Keratinocyte (primary cell): ENCODE results near the gene BLMH. TPM values are rescaled to one million over a fixed set of nuclear protein-coding genes. Genes with fewer than 3 reads are reported as not detected.

Experiments used
- DNase-seq: peaks from one replicate; pipeline ENCODE4 v3.0.0-alpha.2; 2011; ENCODE audit warnings: low read depth, missing footprints, low spot score
- FAIRE-seq: peaks from 2 replicates; lab custom pipeline; 2011; peaks lifted over from hg19 to GRCh38; lab: Jason Lieb, UNC
- H2AFZ ChIP-seq: 2 replicates; pipeline ENCODE4 v1.6.0; 2012; ENCODE audit warnings: low read length, control low read depth, inconsistent platforms; ENCODE audit not compliant: control insufficient read depth
- H3K27ac ChIP-seq: 2 replicates; pipeline ENCODE4 v1.5.1; 2011; ENCODE audit warnings: low read length; ENCODE audit not compliant: control insufficient read depth, insufficient read depth
- H3K27me3 ChIP-seq: 3 replicates; pipeline ENCODE4 v1.6.0; 2011; ENCODE audit warnings: low read length; ENCODE audit not compliant: control insufficient read depth, insufficient read depth; ENCODE audit errors: extremely low read depth
- H3K36me3 ChIP-seq, 2 experiments: 2 replicates in 1 of 2; 3 replicates in 1 of 2; pipeline ENCODE4 v1.5.1; 2011; ENCODE audit warnings: low read length in 2 of 2, mild to moderate bottlenecking in 1 of 2; ENCODE audit not compliant: control insufficient read depth in 2 of 2, insufficient read depth in 2 of 2; ENCODE audit errors: extremely low read depth in 1 of 2
- H3K4me1 ChIP-seq: 3 replicates; pipeline ENCODE4 v1.5.1; 2011; ENCODE audit warnings: low read length; ENCODE audit not compliant: control insufficient read depth, insufficient read depth; ENCODE audit errors: extremely low read depth
- H3K4me2 ChIP-seq: 3 replicates; pipeline ENCODE4 v1.6.0; 2011; ENCODE audit warnings: low read depth, low read length; ENCODE audit not compliant: control insufficient read depth, insufficient read depth; ENCODE audit errors: extremely low read depth
- H3K4me3 ChIP-seq, 3 experiments: fragments of 200-600 bp in 1 of 3; sonication (generic) in 1 of 3; 2 replicates in 2 of 3; 3 replicates in 1 of 3; pipeline ENCODE4 v1.5.1; 2011 to 2016; ENCODE audit warnings: low read length in 3 of 3, mild to moderate bottlenecking in 3 of 3, control low read depth in 2 of 3, inconsistent platforms in 1 of 3, low read depth in 1 of 3, mixed read lengths in 1 of 3, mixed run types in 1 of 3, moderate library complexity in 1 of 3; ENCODE audit not compliant: control insufficient read depth in 2 of 3, insufficient read depth in 2 of 3; ENCODE audit errors: extremely low read depth in 1 of 3
- H3K79me2 ChIP-seq: 2 replicates; pipeline ENCODE4 v1.6.0; 2012; ENCODE audit warnings: low read length; ENCODE audit not compliant: control insufficient read depth, insufficient read depth
- H3K9ac ChIP-seq: 3 replicates; pipeline ENCODE4 v1.6.0; 2011; ENCODE audit warnings: low read length; ENCODE audit not compliant: control insufficient read depth, insufficient read depth; ENCODE audit errors: extremely low read depth
- H3K9me1 ChIP-seq: 3 replicates; pipeline ENCODE4 v1.6.0; 2011; ENCODE audit warnings: low read length; ENCODE audit not compliant: control insufficient read depth, insufficient read depth; ENCODE audit errors: extremely low read depth
- H3K9me3 ChIP-seq: 2 replicates; pipeline ENCODE4 v1.5.1; 2012; ENCODE audit warnings: low read depth, low read length; ENCODE audit not compliant: control insufficient read depth
- H4K20me1 ChIP-seq: 3 replicates; pipeline ENCODE4 v1.6.0; 2011; ENCODE audit warnings: low read length; ENCODE audit not compliant: control insufficient read depth, insufficient read depth; ENCODE audit errors: extremely low read depth
- CTCF ChIP-seq, 3 experiments: IDR thresholded peaks in 1 of 3; conservative IDR thresholded peaks in 1 of 3; optimal IDR thresholded peaks in 1 of 3; 2 replicates in 2 of 3; 3 replicates in 1 of 3; pipeline versions ENCODE3 to v1.5.1; 2011; ENCODE audit warnings: low read length in 3 of 3, mild to moderate bottlenecking in 3 of 3, moderate library complexity in 2 of 3, control low read depth in 1 of 3, inconsistent platforms in 1 of 3; ENCODE audit not compliant: insufficient read depth in 2 of 3; ENCODE audit errors: extremely low read depth in 1 of 3
- EZH2 ChIP-seq: IDR thresholded peaks from one replicate; pipeline ENCODE4 v1.6.1; 2012; ENCODE audit warnings: inconsistent platforms, mild to moderate bottlenecking, low read length, moderate library complexity
- dilution Hi-C: fragments of 300-500 bp; cut with MboI; formaldehyde crosslinking; loops from one replicate; pipeline ENCODE4 v1.7.0; 2020; ENCODE audit warnings: low sequenced_read_pairs; ENCODE audit not compliant: extremely low pct_ligation_motif_present
- polyA plus RNA-seq, 5 experiments: library from polyadenylated mRNA; depleted of rRNA in 3 of 5; stranded (reverse) in 3 of 5; stranded (forward) in 1 of 5; unstranded in 1 of 5; fragments of >200 nt; gene quantifications; 1 replicate in 1 of 5; 2 replicates in 3 of 5; 3 replicates in 1 of 5; pipeline versions ENCODE4 v1.2.1 to v1.2.3, GENCODE V29; 2011 to 2012; ENCODE audit warnings: missing spikeins in 2 of 5, low read depth in 1 of 5, low replicate concordance in 1 of 5

The BLMH gene
- polyA plus RNA-seq, 1 donor (not counting 4 experiments of a cell fraction or from before 2014, with no cell fraction given), result 4.2 TPM

- no peak overlapping the region for H2AFZ ChIP-seq
- H4K20me1 ChIP-seq, result no peaks in the 10 kb centered on the region
- peaks cover 40% of the 10 kb centered on the region for H3K27me3 ChIP-seq
- no peak overlapping the region for H3K27ac ChIP-seq
- no peaks in the 10 kb centered on the region for H3K79me2 ChIP-seq
- no peak overlapping the region for H3K9ac ChIP-seq
- no peak for DNase-seq
- H3K36me3 ChIP-seq, result no peaks in the 10 kb centered on the region
- TF ChIP-seq EZH2, result no peak
- no peak for TF ChIP-seq CTCF (optimal IDR thresholded peaks at IDR 0.05 in 1 of 3, IDR thresholded peaks at IDR 0.05 in 1 of 3, conservative IDR thresholded peaks at IDR 0.05 in 1 of 3; ENCODE audit: extremely low read depth in 1 of 3, insufficient read depth in 2 of 3, low read length in 3 of 3)
- H3K4me2 ChIP-seq, result no peak overlapping the region
- no peaks in the 10 kb centered on the region for H3K4me1 ChIP-seq
- dilution Hi-C loops, result no loop called here
- no peak for FAIRE-seq
- H3K9me1 ChIP-seq, result no peaks in the 10 kb centered on the region
- no peaks in the 10 kb centered on the region for H3K9me3 ChIP-seq
- no peak overlapping the region for H3K4me3 ChIP-seq
Observed at GRCh38 chr17:30217746-30218245, 73.9 kb downstream of the BLMH start.

GRCh38 chr17:30217054-30217453, 74.7 kb downstream of the BLMH start:
- no peaks in the 10 kb centered on the region for H3K79me2 ChIP-seq
- H2AFZ ChIP-seq, result no peak overlapping the region
- no peak overlapping the region for H3K4me2 ChIP-seq
- no peak overlapping the region for H3K4me3 ChIP-seq
- H3K9me1 ChIP-seq, result no peaks in the 10 kb centered on the region
- no peaks in the 10 kb centered on the region for H3K4me1 ChIP-seq
- H4K20me1 ChIP-seq, result no peaks in the 10 kb centered on the region
- peaks cover 41% of the 10 kb centered on the region for H3K27me3 ChIP-seq
- no peak overlapping the region for H3K27ac ChIP-seq
- no peak for DNase-seq
- dilution Hi-C loops, result no loop called here
- no peaks in the 10 kb centered on the region for H3K9me3 ChIP-seq
- no peak for FAIRE-seq
- no peak overlapping the region for H3K9ac ChIP-seq
- no peaks in the 10 kb centered on the region for H3K36me3 ChIP-seq
- TF ChIP-seq EZH2, result no peak
- TF ChIP-seq CTCF (optimal IDR thresholded peaks at IDR 0.05 in 1 of 3, IDR thresholded peaks at IDR 0.05 in 1 of 3, conservative IDR thresholded peaks at IDR 0.05 in 1 of 3; ENCODE audit: extremely low read depth in 1 of 3, insufficient read depth in 2 of 3, low read length in 3 of 3), result no peak
